HCT116 (cell line): ENCODE data around the gene PWWP2B.

Experiments
- ATF3 ChIP-seq: IDR thresholded peaks from 2 replicates; pipeline ENCODE4 v1.6.1; 2012
- CTCF ChIP-seq, 3 experiments: fragments of 200-600 bp in 1 of 3; sonication (generic) in 1 of 3; IDR thresholded peaks in 2 of 3; conservative IDR thresholded peaks in 1 of 3; 2 replicates each; pipeline ENCODE4 v1.5.1; 2012 to 2017; ENCODE audit warnings: low read depth in 2 of 3, low read length in 2 of 3, antibody characterized with exemption in 1 of 3, borderline replicate concordance in 1 of 3, control low read depth in 1 of 3, mild to moderate bottlenecking in 1 of 3, mixed read lengths in 1 of 3, mixed run types in 1 of 3, moderate library complexity in 1 of 3; ENCODE audit not compliant: insufficient read depth in 1 of 3
- EZH2 ChIP-seq: fragments of 200-600 bp; sonication (generic); IDR thresholded peaks from 2 replicates; pipeline ENCODE4 v1.6.1; 2017; ENCODE audit warnings: antibody characterized with exemption, mixed run types
- EZH2phosphoT487 ChIP-seq: fragments of 200-600 bp; IDR thresholded peaks from 2 replicates; pipeline ENCODE4 v1.6.1; 2018; ENCODE audit warnings: antibody characterized with exemption, borderline replicate concordance
- POLR2A ChIP-seq: IDR thresholded peaks from 2 replicates; pipeline ENCODE4 v1.7.0; 2011; ENCODE audit warnings: borderline replicate concordance; ENCODE audit not compliant: insufficient read depth, insufficient read length; ENCODE audit errors: extremely low read depth
- POLR2AphosphoS5 ChIP-seq: IDR thresholded peaks from 2 replicates; pipeline ENCODE4 v1.6.1; 2011; ENCODE audit warnings: mild to moderate bottlenecking, low read depth, low read length, moderate library complexity
- SIN3A ChIP-seq: IDR thresholded peaks from 2 replicates; pipeline ENCODE4 v1.6.1; 2012; ENCODE audit warnings: low read depth
- SP1 ChIP-seq: IDR thresholded peaks from 2 replicates; pipeline ENCODE4 v1.6.1; 2012; ENCODE audit warnings: low read depth
- ZNF274 ChIP-seq: fragments of 200-500 bp; sonication (Bioruptor generic); IDR thresholded peaks from 2 replicates; pipeline ENCODE4 v1.6.1; 2014; ENCODE audit warnings: mild to moderate bottlenecking, low read depth, low read length, inconsistent platforms
- TF ChIP-seq, protein P1 (sequence below): IDR thresholded peaks from 2 replicates; pipeline ENCODE4 v1.6.1; 2012

- TF ChIP-seq CTCF (IDR thresholded peaks at IDR 0.05 in 2 of 3, conservative IDR thresholded peaks at IDR 0.05 in 1 of 3; ENCODE audit: borderline replicate concordance in 1 of 3, insufficient read depth in 1 of 3, low read depth in 2 of 3, low read length in 2 of 3) (no peak), EZH2 (no peak), POLR2AphosphoS5 (no peak), SP1 (no peak), ATF3 (no peak), ZNF274 (no peak), EZH2phosphoT487 (no peak), POLR2A (no peak), SIN3A (no peak)
- TF ChIP-seq, protein P1, sequence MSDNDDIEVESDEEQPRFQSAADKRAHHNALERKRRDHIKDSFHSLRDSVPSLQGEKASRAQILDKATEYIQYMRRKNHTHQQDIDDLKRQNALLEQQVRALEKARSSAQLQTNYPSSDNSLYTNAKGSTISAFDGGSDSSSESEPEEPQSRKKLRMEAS = no peak
Measured at GRCh38 chr10:132409667-132410028, 12.6 kb downstream of the PWWP2B start.
